HG03378 (cell line): ENCODE results near the gene MEIS1.

Source experiments
- ATAC-seq: cut with Tn5 transposase; IDR thresholded peaks from one replicate; pipeline ENCODE4 v1.9.1; 2021; ENCODE audit warnings: mild to moderate bottlenecking, moderate library complexity; ENCODE audit not compliant: unreplicated experiment

Gene MEIS1

GRCh38 chr2:66561645-66562303, 126.8 kb downstream of the MEIS1 start:
- ATAC-seq = no peak

GRCh38 chr2:66562304-66562685, 127.4 kb downstream of the MEIS1 start:
- no peak for ATAC-seq

GRCh38 chr2:66563473-66563872, 128.5 kb downstream of the MEIS1 start:
- no peak for ATAC-seq

- no peak for ATAC-seq
Observed at GRCh38 chr2:66565291-66565690, 130.4 kb downstream of the MEIS1 start.

GRCh38 chr2:66566726-66567399, 131.9 kb downstream of the MEIS1 start:
- no peak for ATAC-seq

- ATAC-seq = no peak
Observed at GRCh38 chr2:66567729-66568128, 132.8 kb downstream of the MEIS1 start.

GRCh38 chr2:66568650-66569300, 133.8 kb downstream of the MEIS1 start:
- no peak for ATAC-seq

GRCh38 chr2:66569321-66569851, 134.5 kb downstream of the MEIS1 start:
- no peak for ATAC-seq

- no peak for ATAC-seq
Observed at GRCh38 chr2:66569974-66570373, 135.0 kb downstream of the MEIS1 start.

GRCh38 chr2:66570471-66570870, 135.5 kb downstream of the MEIS1 start:
- no peak for ATAC-seq

- no peak for ATAC-seq
Observed at GRCh38 chr2:66571918-66572317, 137.0 kb downstream of the MEIS1 start.

GRCh38 chr2:66572391-66572790, 137.5 kb downstream of the MEIS1 start:
- no peak for ATAC-seq

GRCh38 chr2:66573416-66573815, 138.5 kb downstream of the MEIS1 start:
- ATAC-seq = no peak

GRCh38 chr2:66573821-66574233, 138.9 kb downstream of the MEIS1 start:
- ATAC-seq = no peak

GRCh38 chr2:66574701-66575624, 140.0 kb downstream of the MEIS1 start:
- no peak for ATAC-seq

GRCh38 chr2:66575625-66576310, 140.8 kb downstream of the MEIS1 start:
- ATAC-seq = no peak

- ATAC-seq = no peak
Observed at GRCh38 chr2:66576311-66576560, 141.3 kb downstream of the MEIS1 start.

- no peak for ATAC-seq
Observed at GRCh38 chr2:66576561-66577320, 141.8 kb downstream of the MEIS1 start.

GRCh38 chr2:66577321-66578053, 142.6 kb downstream of the MEIS1 start:
- no peak for ATAC-seq
